HG03066 (cell line): ENCODE data around the gene LETM1.

Experiments
- ATAC-seq: cut with Tn5 transposase; IDR thresholded peaks from one replicate; pipeline ENCODE4 v1.9.1; 2021; ENCODE audit warnings: low read depth; ENCODE audit not compliant: unreplicated experiment

The LETM1 gene

DNA sequence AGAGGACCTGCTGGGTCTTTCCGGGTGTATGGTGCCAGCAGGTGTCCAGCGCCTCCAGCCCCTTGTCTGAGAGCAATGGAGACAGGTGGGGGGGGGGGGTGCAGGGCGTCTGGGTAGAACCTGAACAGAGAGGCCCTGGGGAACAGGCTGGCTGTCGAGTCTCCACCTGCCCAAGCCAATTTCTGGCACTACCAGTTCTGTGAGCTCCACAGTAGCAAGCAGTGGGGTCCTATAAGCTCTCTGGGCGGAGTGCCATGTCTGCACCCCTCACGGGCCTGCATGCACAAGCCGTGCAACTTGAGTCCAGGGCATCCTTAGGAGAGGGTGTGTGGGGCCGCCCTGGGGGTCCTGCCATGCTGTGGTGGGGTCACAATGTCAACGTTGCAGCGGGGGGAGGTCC, 72.9 kb downstream of the LETM1 start:
- no peak for ATAC-seq

DNA sequence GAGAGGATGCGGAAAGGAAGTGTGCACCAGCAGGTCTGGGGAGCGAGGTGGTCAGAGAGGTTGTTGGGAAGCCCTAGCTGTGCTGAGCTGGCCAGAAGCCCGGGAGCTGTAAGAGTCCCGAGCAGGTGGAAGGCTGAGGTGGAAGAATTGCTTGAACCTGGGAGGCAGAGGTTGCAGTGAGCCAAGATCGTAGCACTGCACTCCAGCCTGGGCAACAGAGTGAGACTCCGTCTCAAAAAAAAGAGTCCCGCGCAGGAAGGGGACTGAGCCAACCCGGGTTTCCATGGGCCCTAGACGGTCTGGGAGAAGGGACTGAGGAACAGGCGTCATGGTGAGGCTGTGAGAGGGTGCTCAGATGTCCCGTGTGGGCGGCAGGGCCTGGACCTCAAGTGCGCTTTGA, 75.5 kb downstream of the LETM1 start:
- no peak for ATAC-seq

DNA sequence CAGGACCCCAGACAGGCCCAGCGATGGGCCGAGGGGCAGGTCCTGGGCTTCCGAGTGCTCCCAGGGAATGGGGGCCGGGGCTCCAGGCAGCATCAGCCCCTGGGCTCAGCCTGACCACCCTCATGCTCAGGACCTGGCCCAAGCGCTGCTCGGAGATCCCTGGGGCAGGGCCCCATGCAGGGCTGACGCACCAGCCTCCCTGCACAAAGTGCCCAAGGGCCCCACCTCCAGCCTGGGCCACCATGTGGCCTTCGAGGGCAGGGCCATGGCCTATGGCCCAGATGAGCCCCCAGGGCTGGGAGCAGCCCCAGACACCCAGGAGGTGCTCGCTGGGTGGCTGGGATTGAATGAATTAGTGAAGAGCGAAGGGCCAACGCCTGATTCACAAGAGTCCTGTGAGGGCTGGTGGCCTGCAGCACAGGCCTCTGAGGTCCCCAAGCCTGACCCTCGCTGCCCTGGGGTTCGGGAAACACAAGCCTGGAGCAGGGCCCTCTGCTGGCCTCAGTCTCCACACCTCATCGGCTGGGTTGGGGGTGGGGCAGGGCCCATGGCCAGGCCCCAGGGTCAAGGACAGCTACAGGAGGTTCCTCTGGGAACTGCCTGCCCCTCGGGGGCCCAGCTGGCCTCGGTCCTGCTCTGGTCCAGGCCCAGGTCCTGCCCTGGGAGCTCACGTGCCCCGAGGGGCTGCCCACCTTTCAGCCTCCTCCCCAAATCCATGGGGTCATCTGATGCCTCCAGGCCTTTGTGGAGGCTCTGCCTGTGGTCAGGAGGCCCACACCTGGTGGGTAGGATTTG, 76.2 kb downstream of the LETM1 start:
- ATAC-seq, result no peak

DNA sequence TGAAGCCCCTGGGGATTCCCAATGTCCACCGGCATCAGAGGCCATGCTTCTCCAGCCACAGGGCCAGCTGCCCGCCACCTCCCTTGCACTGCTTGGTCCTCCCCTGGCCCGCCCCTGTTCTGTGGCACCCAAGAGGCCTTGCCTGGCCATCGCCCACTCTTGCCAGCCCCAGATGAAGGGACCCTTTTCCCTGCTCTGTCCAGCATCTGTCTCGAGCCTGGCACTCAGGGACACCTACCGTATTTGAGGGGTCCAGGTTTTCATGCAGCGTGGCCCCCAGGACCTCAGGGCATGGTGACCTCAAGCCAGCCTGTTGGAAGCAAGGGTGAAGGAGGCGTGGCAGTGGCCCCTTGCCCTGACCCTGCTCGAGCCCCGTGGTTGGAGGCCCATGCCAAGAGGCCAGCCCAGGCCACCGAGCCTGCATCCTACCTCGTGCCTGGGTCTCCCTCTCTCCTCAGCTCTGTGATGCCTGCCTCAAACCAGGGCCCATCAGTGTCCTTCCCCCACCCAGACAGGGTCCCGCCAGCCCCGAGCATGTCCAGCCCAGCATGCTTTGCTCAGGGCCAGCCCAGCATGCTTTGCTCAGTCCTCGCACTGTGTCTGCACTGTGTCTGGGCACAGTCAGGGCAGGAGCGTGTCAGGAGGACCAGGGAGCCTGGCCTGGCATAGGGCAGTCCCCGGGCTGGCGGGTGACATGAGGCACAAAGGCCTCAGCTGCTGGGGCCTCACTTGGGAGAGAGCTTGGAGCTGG, 77.1 kb downstream of the LETM1 start:
- no peak for ATAC-seq

DNA sequence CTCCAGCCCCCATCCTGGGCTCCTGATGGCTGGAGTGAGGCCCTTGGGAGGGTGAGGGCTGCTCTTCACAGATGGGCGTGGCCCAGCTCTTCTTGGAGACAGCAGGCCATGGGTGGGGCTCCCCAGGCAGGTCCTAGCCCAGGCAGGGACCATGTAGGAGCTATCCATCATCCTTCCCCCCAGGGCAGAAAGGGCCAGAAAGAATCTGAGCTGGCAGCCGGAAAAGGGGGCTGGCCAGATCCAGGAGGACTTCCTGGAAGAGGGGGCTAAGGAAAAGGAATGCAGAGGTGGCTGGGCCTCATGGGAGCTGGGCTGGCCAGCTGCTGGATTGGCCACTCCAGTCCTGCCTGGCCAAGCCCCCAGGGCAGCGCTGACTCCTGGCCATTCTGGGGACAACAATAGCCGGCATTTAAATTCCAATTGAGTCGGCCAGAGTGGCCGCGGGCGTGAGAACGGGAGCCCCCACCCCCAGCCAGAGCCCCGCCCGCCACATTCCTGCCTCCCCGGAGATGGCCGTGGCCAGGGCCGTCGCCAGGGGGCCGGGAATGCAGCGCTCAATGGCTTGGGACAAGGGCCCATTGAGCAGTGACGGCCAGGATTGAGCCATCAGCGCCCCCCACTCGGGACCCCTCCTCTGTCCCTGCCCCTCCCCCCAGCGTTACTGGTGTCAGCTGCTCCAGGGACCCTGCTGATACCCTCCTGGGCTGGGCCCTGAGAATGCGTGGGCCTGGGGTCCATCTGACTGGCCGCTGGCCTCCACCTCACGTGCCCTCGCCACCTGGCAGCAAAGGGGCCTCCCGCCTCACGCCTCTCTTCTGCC, 77.9 kb downstream of the LETM1 start:
- no peak for ATAC-seq

DNA sequence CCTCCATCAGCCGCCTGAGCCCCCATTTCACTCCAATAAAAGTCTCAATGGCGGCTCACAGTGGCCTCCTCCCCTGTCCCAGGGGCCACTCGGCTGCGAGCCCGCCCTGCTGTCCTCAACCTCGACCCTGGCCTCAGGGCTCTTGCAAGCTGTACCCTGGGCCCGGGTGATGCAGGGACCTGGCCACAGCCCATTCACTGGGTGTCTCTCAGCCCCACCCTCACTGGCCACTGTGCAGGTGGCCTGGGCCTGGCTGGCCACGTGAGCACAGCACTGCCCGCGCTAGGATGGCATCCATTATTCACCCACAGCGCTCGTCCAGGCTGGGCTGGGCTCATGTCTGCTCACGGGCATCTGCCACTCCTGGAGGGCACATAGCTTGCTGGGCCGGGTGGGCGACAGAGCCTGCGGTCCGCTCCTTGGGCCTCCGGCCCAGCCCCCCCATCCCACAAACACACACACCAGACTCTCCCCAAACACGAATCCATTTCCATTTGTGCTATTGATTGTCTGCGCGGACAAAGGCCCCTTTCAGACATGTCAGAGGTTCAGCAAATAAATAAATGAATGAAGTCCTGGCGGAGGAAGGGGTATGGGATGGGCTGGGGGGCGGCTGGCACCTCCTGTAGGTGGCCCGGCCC, 79.3 kb downstream of the LETM1 start:
- no peak for ATAC-seq

DNA sequence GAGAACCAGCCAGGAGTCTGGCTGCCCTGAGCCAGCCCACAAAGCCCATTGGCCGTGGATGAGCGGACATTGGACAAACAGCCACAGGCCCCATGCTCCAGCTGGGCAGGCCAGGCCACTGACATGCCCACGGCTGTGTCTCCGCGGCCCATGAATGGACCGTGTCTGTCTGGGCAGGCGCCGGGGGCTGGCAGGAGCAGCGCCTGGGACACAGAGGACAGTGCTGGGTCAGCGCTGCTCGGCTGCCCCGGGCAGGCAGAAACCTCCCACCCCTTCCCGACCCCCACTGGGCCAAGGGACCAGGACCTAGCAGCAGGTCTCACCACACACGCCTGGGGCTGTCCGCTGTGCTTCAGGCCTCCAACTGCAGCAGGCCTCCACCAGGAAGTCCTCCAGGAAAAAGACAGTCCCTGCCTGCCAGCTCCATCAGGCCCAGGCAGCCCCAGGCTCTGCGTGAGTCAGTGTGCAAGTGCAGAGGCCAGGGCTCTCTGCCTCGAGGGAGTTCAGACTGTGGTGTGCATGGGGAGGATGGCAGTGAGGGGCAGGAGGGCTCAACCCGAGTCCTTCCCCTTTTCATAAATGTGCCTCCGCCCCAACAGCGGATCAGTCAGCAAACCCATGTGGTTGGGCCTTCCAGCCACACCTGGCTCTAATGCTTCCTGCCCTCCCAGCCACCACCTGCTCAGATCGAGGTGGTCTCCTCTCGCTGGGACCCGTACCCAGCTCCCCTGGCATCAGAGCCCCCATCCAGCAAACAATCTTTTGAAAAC, 80.0 kb downstream of the LETM1 start:
- ATAC-seq, result no peak

DNA sequence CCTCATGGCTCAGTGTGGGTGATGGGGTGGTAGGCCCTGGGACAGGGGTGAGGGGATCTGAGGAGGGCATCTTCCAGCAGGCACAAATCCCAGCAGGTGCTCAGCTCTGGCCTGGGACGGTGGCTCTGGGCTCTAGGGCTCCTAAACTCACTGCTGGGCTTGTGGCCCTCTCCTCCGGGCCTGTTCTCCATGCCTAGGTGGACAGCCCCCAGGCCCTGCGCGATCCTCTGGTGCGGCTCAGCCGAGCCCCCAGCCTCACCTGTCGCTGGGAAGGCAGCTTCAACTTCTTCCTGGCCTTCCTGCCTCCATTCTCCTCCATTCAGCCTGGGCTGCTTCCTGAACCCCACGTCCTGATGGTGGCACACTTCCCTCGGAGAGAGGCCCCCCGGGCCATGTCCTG, 82.2 kb downstream of the LETM1 start:
- no peak for ATAC-seq

DNA sequence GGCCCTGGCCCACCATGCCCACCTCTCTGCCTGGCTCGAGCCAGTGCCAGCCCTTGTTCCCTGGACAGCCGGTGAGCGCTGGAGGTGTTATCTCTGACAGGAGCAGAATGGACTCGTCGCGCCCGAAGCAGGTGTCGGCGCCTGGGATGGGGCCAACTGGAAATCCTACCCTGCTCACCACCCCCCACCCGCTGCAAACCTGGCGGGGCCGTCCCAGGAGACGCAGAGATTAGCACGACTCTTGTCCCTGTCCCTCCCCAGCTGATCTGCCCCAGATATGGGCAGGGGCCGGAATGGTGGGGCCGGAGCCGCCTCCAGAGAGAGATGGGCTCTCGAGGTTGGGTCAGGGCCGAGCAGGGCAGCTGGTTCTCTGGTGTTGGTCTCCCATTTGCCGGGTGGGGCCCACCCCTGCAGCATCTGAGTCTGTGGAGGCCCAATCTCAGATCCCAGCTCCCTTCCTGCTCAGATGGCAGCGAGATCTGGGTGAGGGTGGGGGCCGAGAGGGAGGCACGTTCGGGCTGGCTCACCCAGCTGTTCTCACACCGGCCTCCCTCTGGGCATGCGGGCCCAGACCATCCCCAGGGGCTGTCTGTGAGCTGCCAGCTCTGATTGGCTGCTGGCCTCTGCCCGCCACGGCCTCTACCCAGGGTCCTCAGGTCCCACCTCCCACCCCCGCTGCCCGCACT, 83.0 kb downstream of the LETM1 start:
- ATAC-seq, result no peak

DNA sequence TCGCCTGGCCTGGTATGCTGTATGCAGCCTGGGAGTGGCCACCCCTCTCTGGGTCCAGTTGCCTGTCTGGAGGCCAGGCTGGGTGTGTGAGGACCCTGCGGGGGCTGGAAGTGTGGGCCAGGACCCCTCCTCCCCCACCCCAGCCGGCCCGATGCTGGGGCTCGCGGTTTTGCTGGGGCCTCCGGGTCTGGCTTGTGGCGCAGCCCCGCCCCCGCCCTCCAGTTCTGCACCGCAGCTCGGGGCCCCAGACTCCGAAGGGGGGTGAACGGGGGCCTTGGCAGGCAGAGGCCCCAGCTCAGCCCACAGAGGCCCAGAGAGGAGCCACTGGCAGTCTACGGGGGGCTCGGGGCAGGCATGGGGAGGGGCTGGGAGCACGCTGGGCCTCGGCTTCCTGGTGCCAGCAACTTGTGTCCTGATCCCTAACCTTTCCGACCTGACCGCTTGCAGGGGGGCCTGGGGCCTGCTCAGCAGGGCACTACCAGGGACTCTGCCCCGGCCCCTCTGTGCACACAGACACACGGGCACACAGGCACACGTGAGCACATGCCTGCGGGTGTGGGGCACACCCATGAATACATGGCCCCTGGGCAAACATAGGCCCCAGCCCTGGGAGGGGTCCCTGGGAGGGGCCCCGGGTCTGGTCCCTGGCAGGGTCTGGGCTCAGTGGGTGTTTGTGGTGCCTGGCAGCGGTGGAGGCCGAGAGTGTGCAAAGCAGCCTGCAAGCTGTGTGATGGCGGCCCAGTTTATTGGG, 84.2 kb downstream of the LETM1 start:
- ATAC-seq, result no peak

DNA sequence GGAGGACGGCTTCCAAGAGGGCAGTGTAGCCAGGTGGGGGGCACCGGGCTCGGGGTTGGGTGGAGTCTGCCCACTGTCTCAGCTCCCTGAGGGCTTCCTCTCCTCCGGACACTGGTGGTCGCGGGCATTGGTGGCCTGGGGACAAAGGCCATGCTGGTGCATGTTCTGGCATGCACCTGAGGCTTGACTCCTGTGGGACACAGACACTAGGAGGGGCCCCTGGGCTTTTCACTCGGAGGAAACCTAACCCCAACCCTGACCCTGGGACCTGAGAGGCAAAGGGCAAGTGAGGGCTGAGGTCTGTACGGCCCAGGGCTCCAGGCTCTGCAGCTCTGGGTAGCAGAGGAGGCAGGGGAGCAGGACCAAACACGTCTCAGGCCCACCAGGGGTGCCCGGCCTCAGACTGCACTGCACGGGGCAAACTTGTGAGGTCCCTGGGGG, 85.1 kb downstream of the LETM1 start:
- no peak for ATAC-seq

DNA sequence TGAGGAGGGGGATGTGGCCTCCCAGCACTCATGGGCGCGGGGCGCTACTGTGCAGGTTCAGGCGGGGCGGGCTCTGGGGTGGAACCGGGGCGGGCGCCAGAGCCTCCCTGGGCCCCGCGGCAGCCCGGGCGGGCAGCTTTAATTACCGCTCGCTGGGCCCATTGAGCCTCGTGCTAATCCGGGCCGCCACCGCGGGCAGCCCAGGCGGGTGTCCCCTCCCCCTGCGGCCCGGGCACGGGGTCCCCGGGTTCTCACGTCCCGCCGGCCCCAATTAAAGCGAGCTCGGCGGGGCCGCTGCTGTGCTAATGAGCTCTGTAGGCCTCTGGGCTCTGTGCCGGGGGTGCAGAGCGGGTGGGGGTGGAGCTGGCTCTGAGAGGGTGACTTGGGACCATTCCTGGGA, 85.7 kb downstream of the LETM1 start:
- ATAC-seq, result no peak

DNA sequence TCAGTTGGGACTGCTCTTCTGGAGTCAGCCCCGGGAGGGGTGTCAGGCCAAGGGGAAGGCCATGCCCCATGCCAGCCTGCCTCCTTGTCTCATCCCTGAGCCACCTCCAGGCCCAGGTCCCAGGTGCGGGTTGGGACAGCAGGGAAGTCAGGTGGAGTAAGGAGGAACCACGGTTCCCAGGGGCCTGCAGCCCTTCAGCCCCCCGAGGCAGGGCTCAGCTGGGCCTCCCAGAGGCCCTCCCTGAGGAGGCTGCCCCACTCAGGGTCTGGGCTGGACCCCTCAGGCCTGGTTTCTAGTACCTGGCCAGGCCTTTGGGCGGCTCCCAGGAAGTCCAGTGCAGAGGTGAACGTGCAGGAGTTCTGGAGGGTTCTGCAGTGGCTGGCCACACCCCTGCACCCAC, 86.3 kb downstream of the LETM1 start:
- ATAC-seq, result no peak

DNA sequence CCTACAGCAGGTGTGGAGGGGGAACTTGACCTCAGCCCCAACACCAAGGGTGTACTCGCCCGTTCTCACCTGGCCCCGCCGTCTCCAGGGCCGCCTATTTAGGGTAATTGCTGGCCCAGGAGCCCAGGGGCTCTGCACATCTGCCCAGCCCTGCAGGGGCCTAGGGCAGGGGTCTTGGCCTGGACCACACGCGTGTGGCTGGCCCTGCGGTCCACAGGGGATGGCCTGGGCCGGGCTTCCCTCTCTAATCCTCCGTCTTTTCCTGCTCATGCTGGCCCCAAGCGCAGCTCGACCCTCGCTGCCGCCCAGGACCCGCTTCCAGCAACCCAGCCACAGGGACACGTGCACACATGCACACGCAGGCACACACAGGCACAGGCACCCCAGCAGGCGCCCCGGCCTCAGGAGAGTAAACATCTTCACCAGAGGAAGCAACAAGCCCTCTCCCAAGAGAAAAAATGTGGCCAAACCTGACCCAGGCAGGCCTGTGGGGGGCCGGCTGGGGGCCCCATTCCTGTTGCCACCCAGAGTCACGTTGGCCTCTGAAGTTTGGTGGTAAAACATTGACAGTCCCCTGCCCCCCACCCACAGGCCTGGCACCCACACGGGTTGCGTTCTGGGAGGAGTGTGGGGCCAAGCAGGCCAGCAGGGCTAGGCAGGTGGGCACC, 87.5 kb downstream of the LETM1 start:
- no peak for ATAC-seq

DNA sequence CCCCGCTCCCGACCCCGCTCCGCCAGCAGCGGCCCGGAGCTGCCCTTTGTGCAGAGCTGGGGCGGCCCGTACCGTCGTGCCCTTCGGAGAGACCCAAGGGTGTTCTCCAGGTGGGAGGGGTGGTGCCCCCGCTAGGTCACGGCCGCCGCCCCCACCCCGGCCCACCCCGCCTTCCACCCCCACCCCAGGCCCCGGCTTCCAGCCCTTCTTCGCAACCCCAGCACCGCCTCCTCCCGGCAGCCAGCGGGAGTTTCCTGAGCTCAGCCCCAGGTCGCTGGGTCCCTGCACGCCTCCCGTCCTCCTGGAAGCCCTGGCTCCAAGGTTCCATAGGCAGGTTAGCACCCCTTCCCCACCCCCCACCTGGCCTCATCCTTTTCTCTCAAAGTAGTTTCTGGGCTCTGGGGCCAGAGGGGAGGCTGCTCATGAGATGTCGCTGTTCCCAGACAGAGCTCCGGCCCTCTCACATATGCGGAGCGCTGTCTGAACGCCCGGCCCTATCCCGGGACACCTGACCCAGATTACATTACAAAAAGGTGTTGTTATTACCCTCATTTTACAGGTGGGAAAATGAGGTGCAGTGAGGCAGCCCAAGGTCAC, 88.1 kb downstream of the LETM1 start:
- ATAC-seq, result no peak

DNA sequence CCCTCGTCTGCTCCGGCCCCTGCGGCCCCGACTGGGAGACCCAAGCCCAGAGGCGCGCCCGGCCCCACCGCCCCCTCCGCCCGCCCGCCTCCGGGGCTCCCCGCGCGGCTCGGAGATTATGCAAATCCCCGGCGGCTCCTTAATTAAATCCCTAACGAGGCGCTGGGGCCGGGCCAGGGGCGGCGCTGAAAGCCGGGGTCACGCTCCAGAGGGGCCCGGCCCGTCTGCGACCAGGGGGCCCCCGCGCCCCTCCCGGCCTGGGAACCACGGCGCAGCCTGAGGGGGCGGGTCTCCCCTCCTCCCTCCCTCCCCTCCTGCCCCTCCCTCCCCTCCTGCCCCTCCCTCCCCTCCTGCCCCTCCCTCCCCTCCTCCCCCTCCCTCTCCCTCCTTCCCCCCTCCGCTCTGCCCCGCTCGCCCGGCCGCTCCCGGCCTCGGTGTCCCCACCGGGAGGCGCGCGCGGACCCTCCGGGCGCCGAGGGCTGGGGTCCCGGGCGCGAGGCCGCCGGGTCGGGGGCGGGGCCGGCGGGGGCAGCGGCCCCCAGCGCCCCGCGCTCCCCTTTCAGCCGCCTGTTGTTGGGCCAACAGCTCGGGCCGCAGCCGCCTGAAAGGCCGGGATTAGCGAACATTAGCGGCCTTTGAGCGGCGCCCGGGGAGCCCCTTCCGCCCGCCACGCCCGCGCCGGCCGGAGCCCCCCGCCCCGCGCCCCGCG, 88.7 kb downstream of the LETM1 start:
- ATAC-seq, result no peak
